SK-N-SH (cell line): ENCODE results near the gene MEGF8. TPM values are rescaled to one million over a fixed set of nuclear protein-coding genes. Genes with fewer than 3 reads are reported as not detected.

Experiments
- CTCF ChIA-PET: fragments of 300-600, 350-600 bp; formaldehyde crosslinking; extraction: SDS; loops from one replicate; lab custom pipeline; 2021; lab: Yijun Ruan, JAX
- POLR2A ChIA-PET: fragments of 350-600 bp; sonication (Branson Sonifier 250); formaldehyde crosslinking; extraction: SDS; loops from one replicate; lab custom pipeline; 2020; ENCODE audit warnings: antibody characterized with exemption, inconsistent platforms; lab: Yijun Ruan, JAX
- DNase-seq: peaks from one replicate; pipeline ENCODE4 v3.0.0; 2012
- H2AFZ ChIP-seq: fragments of 200-600 bp; sonication (generic); 2 replicates; pipeline ENCODE4 v1.8.1; 2016; ENCODE audit warnings: antibody characterized with exemption, mild to moderate bottlenecking, low read depth
- H3F3A ChIP-seq: fragments of 200-600 bp; sonication (generic); replicated peaks from 2 replicates; pipeline ENCODE3; 2016; ENCODE audit warnings: antibody characterized with exemption, mild to moderate bottlenecking; ENCODE audit not compliant: insufficient read depth
- H3K27ac ChIP-seq, 2 experiments: fragments of 200-500 bp in 1 of 2; fragments of 200-600 bp in 1 of 2; sonication (Bioruptor generic) in 1 of 2; sonication (generic), shearing (Covaris generic) in 1 of 2; 2 replicates each; pipeline versions ENCODE4 v1.5.1 to v1.6.1; 2014 to 2016; ENCODE audit warnings: low read depth in 2 of 2, inconsistent platforms in 1 of 2, low read length in 1 of 2, mild to moderate bottlenecking in 1 of 2, mixed read lengths in 1 of 2
- H3K27me3 ChIP-seq: fragments of 200-600 bp; sonication (generic), shearing (Covaris generic); 2 replicates; pipeline ENCODE4 v1.6.1; 2016; ENCODE audit warnings: mixed run types; ENCODE audit not compliant: insufficient read depth
- H3K36me3 ChIP-seq, 2 experiments: fragments of 200-500 bp in 1 of 2; fragments of 200-600 bp in 1 of 2; sonication (Bioruptor generic) in 1 of 2; sonication (generic) in 1 of 2; replicated peaks in 1 of 2; 2 replicates each; pipeline versions ENCODE3 to v1.5.1; 2014 to 2016; ENCODE audit warnings: low read length in 1 of 2, mild to moderate bottlenecking in 1 of 2; ENCODE audit not compliant: insufficient read depth in 2 of 2, control insufficient read depth in 1 of 2
- H3K4me1 ChIP-seq, 2 experiments: fragments of 200-500 bp in 1 of 2; fragments of 200-600 bp in 1 of 2; sonication (Bioruptor generic) in 1 of 2; sonication (generic), shearing (Covaris generic) in 1 of 2; 2 replicates each; pipeline versions ENCODE4 v1.5.1 to v1.6.1; 2014 to 2016; ENCODE audit warnings: low read depth in 1 of 2, low read length in 1 of 2, mixed run types in 1 of 2; ENCODE audit not compliant: insufficient read depth in 2 of 2, control insufficient read depth in 1 of 2
- H3K4me2 ChIP-seq: fragments of 200-600 bp; sonication (generic), shearing (Covaris generic); 2 replicates; pipeline ENCODE4 v1.6.1; 2017; ENCODE audit warnings: mixed run types
- H3K4me3 ChIP-seq, 2 experiments: fragments of 200-500 bp in 1 of 2; fragments of 200-600 bp in 1 of 2; sonication (Bioruptor generic) in 1 of 2; sonication (generic), shearing (Covaris generic) in 1 of 2; 2 replicates each; pipeline versions ENCODE4 v1.5.1 to v1.8.1; 2014 to 2016; ENCODE audit warnings: low read depth in 2 of 2, inconsistent platforms in 1 of 2, low read length in 1 of 2, mild to moderate bottlenecking in 1 of 2, mixed read lengths in 1 of 2, moderate library complexity in 1 of 2
- H3K79me2 ChIP-seq: fragments of 200-600 bp; sonication (generic); 2 replicates; pipeline ENCODE4 v1.8.1; 2017; ENCODE audit warnings: mild to moderate bottlenecking; ENCODE audit not compliant: insufficient read depth
- H3K9ac ChIP-seq: fragments of 200-600 bp; sonication (generic); 2 replicates; pipeline ENCODE4 v1.6.1; 2017; ENCODE audit warnings: mixed run types
- H3K9me2 ChIP-seq: fragments of 200-600 bp; sonication (generic); 2 replicates; pipeline ENCODE4 v1.6.1; 2017; ENCODE audit warnings: mixed run types
- H3K9me3 ChIP-seq: fragments of 200-600 bp; sonication (generic); 2 replicates; pipeline ENCODE4 v1.6.1; 2017; ENCODE audit warnings: mixed run types, mild to moderate bottlenecking, moderate library complexity
- H4K20me1 ChIP-seq: fragments of 200-600 bp; sonication (generic); 2 replicates; pipeline ENCODE4 v1.6.1; 2017; ENCODE audit warnings: mild to moderate bottlenecking, mixed run types; ENCODE audit not compliant: insufficient read depth
- EP300 ChIP-seq, 2 experiments: IDR thresholded peaks; 2 replicates each; pipeline versions ENCODE4 v1.4.0 to v1.6.1; 2012; ENCODE audit warnings: borderline replicate concordance in 1 of 2, low read depth in 1 of 2, low read length in 1 of 2
- FOSL2 ChIP-seq: IDR thresholded peaks from 2 replicates; pipeline ENCODE4 v1.4.0; 2012; ENCODE audit warnings: low read depth, mild to moderate bottlenecking, moderate library complexity, borderline replicate concordance
- GATA2 ChIP-seq: sonication (generic); formaldehyde crosslinking; IDR thresholded peaks from 2 replicates; pipeline ENCODE4 v1.5.0; 2020; ENCODE audit warnings: mild to moderate bottlenecking, missing genetic modification reagents
- MXI1 ChIP-seq: IDR thresholded peaks from 2 replicates; pipeline ENCODE4 v1.6.1; 2012; ENCODE audit warnings: mild to moderate bottlenecking, low read depth, low read length, improper control_type of control experiment
- NRF1 ChIP-seq: IDR thresholded peaks from 2 replicates; pipeline ENCODE4 v1.6.1; 2012; ENCODE audit warnings: low read depth, mild to moderate bottlenecking, low read length
- REST ChIP-seq: IDR thresholded peaks from 2 replicates; pipeline ENCODE4 v1.6.1; 2012; ENCODE audit warnings: mild to moderate bottlenecking, low read depth, low read length, moderate library complexity
- RFX5 ChIP-seq: IDR thresholded peaks from 2 replicates; pipeline ENCODE4 v1.6.1; 2012; ENCODE audit warnings: mild to moderate bottlenecking, improper control_type of control experiment, low read length
- SIN3A ChIP-seq: IDR thresholded peaks from 2 replicates; pipeline ENCODE4 v1.6.1; 2012; ENCODE audit warnings: low read depth, mild to moderate bottlenecking, low read length, moderate library complexity, borderline replicate concordance
- TEAD4 ChIP-seq: IDR thresholded peaks from 2 replicates; pipeline ENCODE4 v1.4.0; 2012; ENCODE audit warnings: mild to moderate bottlenecking, borderline replicate concordance; ENCODE audit not compliant: insufficient read depth
- WGBS: methylation state at CpG from one replicate; pipeline ENCODE4 v1.1.6; 2017; ENCODE audit warnings: low lambda C conversion rate; 5-methylcytosine and 5-hydroxymethylcytosine counted together
- polyA plus RNA-seq, 3 experiments: library from polyadenylated mRNA; depleted of rRNA; stranded (reverse); fragments of >200 nt; gene quantifications; 2 replicates each; pipeline ENCODE4 v1.2.3, GENCODE V29; 2012
- TF ChIP-seq, protein P1 (sequence below): IDR thresholded peaks from 2 replicates; pipeline ENCODE4 v1.4.0; 2012; ENCODE audit warnings: low read depth, borderline replicate concordance

MEGF8 gene
- polyA plus RNA-seq, 1 of the 3 experiments (the other 2 are of a cell fraction), result 19.1 TPM

- no peaks in the 10 kb centered on the region for H3K79me2 ChIP-seq
- WGBS, result 49% methylated on average over 17 of the region's 17 CpGs
- no peak overlapping the region for H3K27ac ChIP-seq
- no peak overlapping the region for H2AFZ ChIP-seq
- DNase-seq, result no peak
- no peak for TF ChIP-seq EP300 (IDR thresholded peaks at IDR 0.05; ENCODE audit: borderline replicate concordance in 1 of 2, low read depth in 1 of 2, low read length in 1 of 2)
- TF ChIP-seq REST, result no peak
- no peak for TF ChIP-seq RFX5
- TF ChIP-seq FOSL2, result no peak
- no peak for TF ChIP-seq SIN3A
- TF ChIP-seq GATA2 (CRISPR knock-in tag), result no peak
- TF ChIP-seq NRF1, result no peak
- no peak for TF ChIP-seq MXI1
- TF ChIP-seq TEAD4, result no peak
- TF ChIP-seq, protein P1, sequence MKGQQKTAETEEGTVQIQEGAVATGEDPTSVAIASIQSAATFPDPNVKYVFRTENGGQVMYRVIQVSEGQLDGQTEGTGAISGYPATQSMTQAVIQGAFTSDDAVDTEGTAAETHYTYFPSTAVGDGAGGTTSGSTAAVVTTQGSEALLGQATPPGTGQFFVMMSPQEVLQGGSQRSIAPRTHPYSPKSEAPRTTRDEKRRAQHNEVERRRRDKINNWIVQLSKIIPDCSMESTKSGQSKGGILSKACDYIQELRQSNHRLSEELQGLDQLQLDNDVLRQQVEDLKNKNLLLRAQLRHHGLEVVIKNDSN, result no peak
- CTCF ChIA-PET, result interaction anchor here (0.9 to 8.1 kb wide), 3 partner anchors 8 to 195 kb away, joined by 3 to 45 read pairs (median 4); no protein-coding TSS in a partner anchor
- no peaks in the 10 kb centered on the region for H4K20me1 ChIP-seq
- H3K4me3 ChIP-seq, result no peak overlapping the region
- no peaks in the 10 kb centered on the region for H3F3A ChIP-seq
- no peaks in the 10 kb centered on the region for H3K4me1 ChIP-seq
- H3K36me3 ChIP-seq, result no peaks in the 10 kb centered on the region
- H3K9ac ChIP-seq, result no peak overlapping the region
- no peaks in the 10 kb centered on the region for H3K9me2 ChIP-seq
- H3K4me2 ChIP-seq, result no peak overlapping the region
- peaks cover 23% of the 10 kb centered on the region; the same call in 1 of the 2 replicates for H3K27me3 ChIP-seq
- no peaks in the 10 kb centered on the region for H3K9me3 ChIP-seq
- POLR2A ChIA-PET, result interaction anchor here (2.4 kb wide), 1 partner anchor 18 kb away, joined by 8 read pairs; no protein-coding TSS in a partner anchor
Measured at GRCh38 chr19:42378225-42379215, 53.1 kb downstream of the MEGF8 start.
